ENCODE data around the gene DDX27.

Gene DDX27

DNA sequence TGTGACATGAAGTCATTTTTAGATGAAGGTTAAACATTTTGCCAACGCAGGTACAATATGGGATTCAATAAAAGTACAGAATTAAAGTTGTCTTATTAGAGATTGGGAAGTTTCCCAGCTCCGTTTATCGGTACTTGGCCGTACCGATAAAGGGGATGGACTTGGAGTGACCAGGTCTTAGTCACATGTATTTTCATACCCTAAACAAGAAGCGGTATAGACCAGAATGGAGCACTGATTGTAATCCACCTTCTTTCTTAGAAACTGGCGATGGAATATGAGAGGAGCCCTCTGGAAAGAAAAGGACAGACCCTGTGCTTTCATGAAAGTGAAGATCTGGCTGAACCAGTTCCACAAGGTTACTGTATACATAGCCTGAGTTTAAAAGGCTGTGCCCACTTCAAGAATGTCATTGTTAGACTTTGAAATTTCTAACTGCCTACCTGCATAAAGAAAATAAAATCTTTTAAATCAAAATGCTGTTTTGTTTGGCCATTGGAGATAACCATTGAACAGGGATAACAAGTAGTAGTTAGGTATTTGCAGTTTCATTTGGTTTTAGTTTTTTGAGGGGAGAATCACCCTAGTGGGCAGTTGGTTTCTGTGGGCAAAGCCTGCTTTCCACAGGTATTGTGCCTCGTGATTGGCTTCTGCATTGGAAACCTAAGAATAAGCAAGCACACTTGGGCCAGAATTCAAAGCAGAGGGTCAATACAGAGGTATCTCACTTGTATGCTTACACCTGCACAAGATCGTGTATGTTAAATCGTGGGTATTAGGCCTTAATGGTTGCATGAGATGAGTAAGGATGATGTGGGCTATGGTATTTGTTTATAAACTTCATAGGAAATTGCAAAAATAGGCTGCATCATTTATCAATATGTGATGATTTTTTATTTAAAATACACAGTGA is 69.8 kb downstream of the DDX27 start:
- DNase-seq (ENCODE audit: low read depth, low spot score), result no peak

DNA sequence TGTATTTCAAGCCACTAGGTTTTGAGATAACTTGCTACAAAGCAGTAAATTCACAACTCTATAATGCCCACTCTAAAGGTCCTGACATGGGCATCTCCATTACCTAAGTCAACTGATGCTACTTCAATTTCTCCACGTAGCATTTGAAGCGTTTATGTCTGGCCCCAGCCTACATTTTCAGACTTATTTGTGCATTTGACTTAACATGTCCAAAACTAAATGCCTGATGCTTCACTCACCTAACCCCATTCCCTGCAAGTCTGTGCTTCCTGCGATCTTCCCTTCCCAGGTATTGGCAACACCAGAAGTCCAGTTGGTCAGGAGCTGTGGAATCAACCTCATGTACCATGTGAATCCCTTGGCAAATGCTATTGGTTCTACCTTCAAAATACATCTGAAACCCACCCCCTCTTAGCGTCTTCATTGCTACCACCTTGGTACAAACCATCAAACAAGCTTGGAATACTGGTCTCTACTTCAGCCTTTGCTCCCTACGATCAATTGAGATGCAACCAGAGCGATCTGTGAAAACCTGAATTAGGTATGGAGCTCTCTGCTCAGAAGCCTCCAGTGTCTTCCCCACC is 71.5 kb downstream of the DDX27 start:
- no peak for DNase-seq (ENCODE audit: low read depth, low spot score)

DNA sequence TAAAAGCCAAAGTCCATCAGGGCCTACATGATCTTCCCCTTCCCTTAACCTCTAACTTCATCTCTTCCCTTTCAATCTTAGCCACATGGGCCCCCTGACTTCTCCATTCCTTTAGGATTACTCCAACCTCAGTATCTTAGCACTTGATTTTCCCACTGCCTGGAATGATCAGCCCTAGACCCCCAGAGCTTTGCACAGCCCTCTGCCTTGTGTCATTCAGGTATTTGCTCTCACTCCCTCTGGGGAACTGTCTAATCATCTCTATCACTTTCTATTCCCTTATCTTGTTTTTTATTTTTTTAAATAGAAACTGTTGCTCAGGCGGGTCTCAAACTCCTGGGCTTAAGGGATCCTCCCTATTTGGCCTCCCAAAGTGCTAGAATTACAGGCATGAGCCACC is 72.0 kb downstream of the DDX27 start:
- DNase-seq (ENCODE audit: low read depth, low spot score), result no peak

DNA sequence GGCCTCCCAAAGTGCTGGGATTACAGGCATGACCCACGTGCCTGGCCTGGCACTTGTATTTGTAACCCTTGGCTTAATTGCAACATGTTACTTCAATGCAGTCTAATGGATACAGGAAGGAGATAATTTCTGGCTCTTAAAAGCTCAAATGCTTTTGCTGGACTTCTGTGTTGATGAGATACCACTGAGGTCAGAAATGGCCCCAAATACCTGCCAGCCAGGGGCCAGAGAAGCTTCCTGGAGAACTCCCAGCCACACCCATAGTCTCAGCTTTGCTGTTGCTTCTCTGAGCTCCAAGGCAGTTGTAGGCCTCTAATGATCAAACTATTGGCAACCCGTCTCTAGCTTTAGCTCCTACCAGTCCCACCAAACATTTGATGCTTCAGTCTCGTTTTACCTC is 72.8 kb downstream of the DDX27 start:
- DNase-seq (ENCODE audit: low read depth, low spot score), result no peak

DNA sequence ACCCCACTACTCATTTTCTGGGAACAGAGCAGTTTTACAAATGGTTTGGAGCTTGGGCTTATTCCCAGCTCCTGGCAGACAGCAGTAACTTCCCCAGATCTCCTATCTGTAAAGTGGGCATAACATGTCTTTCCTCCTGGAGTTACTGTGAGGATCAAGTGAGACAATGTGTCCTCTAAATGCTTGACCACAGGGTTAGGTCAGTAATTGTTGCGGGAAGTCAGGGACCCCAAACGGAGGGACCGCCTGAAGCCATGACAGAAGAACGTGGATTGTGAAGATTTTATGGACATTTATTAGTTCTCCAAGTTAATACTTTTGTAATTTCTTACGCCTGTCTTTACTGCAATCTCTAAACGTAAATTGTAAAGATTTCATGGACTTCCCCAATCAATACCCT is 73.9 kb downstream of the DDX27 start:
- DNase-seq (ENCODE audit: low read depth, low spot score), result no peak
